HG03354 (cell line): ENCODE measurements around the gene ZMAT1.
A peak's percentile ranks its signal among the peaks of the same experiment; 100 is the strongest.
"Not testable (repeated sequence)": the region's sequence is repeated elsewhere in the genome, so short reads cannot be mapped to it uniquely, and the experiment has no call there.

ENCODE experiments used
- ATAC-seq: cut with Tn5 transposase; IDR thresholded peaks from one replicate; pipeline ENCODE4 v1.9.1; 2021; ENCODE audit warnings: mild to moderate bottlenecking; ENCODE audit not compliant: unreplicated experiment, poor library complexity, severe bottlenecking

The ZMAT1 gene

DNA sequence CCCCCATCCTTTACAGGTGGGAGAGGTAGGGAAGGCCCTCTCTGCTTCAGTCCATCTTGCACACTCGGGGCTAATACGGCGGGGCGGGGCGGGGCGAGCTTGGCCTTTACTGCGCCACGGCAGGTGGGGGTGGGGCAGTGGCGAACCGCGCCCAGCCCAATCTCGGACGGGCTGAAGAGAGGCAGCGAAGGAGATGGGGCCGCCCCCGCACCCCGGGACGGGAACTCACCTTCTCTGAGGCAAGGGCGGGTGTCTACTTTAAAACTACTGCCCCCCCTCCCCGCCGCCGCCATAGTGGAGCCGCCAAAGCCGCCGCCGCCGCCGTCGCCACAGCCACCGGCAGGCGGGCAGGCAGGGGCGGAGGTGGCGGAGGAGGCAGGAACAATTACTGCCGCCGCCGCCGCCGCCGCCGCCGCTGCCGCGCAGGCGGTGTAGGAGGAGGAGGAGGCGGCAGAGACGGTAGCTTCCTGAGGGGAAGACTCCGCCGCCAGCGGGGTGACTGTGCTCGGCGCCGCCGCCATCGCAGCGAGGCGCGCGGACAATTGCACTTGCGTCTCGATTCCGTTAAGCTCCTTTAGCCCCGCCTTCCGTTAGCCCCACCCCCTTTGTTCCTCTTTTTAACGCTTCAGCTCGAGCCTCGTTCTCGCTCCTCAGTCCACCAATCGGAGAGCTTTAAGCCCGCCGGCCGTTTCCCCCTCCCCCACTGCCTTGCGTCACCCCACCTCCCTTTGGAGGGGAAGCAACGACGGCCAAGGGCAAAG, at the start of gene ZMAT1:
Gene ZMAT1 (minus strand): TSS at position 540 of the 761 bp plus-strand sequence. CDS start 19 bp downstream, at position 521.
- peak; percentile 93 for ATAC-seq

DNA sequence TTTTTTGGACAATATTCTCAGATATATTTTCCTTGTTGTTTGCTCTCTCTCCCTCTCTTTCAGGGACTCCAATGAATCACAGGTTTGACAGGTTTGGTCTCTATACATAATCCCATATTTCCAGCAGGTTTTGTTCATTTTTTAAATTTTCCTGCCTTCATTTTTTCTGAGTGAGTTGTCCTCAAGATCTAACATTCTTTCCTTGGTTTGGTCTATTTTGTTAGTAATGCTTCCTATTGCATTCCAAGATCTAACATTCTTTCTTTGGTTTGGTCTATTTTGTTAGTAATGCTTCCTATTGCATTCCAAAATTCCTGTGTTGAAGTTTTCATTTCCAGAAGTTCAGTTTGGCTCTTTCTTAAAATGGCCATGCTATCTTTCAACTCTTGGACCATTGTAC, 45.3 kb upstream of the ZMAT1 start:
- ATAC-seq, result no peak

DNA sequence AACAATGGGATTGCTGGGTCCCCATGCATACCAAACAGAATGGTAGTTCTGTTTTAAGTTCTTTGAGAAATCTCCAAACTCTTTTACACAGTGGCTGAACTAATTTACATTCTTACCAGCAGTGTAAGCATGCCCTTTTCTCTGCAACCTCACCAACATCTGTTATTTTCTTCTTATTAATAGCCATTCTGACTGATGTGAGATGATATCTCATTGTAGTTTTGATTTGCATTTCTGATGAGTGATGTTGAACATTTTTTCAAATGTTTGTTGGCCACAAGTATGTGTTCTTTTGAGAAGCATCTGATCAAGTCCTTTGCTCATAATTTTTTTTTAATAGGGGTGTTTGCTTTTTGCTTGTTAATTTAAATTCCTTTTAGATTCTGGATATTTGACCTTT, 41.2 kb upstream of the ZMAT1 start:
- no peak for ATAC-seq

DNA sequence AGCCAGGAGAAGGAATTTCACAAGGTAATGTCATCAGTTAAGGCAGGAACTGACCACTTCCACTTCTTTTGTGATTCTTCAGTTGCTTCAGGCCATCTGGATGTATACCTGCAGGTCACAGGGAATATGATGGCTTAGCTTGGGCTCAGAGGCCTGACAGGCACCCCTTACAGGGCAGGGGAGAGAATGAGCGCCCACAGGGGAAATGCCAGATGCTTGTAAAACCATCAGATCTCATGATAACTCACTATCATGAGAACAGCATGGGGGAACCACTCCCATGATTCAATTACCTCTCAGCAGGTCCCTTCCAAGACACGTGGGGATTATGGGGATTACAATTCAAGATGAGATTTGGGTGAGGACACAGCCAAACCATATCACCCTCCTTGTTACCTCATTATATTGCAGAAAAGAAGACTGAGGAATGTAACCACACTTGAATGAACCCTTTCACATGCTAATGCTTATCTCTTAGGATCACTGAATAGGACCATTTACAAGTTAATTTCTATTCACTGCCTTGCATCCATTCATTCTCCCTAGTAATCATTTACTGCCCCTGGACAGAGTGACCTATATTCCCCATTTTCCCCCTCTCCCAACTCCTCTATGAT, 33.2 kb upstream of the ZMAT1 start:
- not testable (repeated sequence) for ATAC-seq

DNA sequence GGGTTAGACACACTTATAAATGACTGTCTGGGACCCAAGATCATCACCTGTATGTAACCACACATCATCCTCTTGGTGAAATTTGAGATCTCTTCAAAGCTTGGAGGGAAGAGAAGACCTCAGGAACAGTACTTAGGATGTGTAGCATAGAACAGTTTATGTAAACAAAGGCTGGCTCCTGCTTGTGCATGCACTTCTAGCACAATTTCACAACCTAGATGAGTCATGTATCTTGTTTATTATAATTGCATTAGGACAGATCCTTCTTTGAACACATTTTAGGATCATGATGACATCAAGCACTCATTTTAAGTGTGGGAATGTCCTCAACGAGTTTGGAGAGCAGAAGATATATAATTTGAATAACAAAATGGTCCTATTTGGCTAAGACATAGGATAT, 26.3 kb upstream of the ZMAT1 start:
- no peak for ATAC-seq

DNA sequence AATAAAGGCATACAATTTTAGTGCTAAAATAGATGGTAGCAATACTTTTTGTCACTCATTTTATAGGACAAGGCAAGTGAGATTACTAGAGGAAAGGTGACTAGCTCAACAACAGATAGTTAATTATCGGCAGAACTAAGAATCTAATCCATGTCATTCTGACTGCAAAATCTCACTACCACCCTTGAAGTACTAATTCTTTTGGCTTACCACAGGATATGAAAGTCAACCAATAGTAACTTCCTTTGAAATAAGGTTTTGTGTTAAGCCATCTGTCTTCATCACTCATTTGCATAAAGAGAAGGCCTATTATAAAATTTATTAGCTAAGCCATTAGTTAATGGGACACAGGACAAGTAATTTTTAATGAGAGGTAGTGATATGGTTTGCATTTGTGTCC, 25.3 kb upstream of the ZMAT1 start:
- peak; percentile 79 for ATAC-seq

DNA sequence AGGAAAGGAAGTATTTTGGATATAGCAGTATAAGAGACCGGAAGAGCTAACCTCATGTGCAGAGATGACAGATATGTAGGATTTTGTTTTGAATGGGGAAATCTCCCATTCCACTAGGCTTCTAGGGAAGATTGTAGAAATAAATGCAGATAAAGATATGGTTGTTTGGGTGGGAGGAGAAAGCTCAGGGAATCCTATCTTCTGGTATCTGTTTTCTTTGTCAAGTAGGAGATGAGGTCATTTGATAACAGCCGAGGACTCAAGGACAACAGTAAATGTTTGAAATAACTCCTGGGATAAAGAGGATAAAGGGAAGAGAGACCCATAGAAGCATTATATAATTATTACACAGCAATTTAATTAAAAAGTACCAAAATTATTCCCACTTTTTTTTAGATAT, 24.7 kb upstream of the ZMAT1 start:
- ATAC-seq, result no peak

DNA sequence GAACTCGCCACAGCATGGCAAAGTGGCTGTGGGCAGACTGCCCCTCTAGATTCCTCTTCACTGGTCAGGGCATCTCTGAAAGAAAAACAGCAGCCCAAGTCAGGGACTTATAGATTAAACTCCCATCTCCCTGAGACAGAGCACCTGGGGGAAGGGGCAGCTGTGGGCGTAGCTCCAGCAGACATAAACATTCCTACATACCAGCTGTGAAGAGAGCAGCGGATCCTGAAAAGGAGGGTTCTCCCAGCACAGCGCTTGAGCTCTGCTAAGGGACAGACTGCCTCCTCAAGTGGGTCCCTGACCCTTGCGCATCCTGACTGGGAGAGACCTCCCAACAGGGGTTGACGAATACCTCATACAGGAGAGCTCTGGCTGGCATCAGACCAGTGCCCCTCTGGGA, 18.8 kb upstream of the ZMAT1 start:
- ATAC-seq, result no peak

DNA sequence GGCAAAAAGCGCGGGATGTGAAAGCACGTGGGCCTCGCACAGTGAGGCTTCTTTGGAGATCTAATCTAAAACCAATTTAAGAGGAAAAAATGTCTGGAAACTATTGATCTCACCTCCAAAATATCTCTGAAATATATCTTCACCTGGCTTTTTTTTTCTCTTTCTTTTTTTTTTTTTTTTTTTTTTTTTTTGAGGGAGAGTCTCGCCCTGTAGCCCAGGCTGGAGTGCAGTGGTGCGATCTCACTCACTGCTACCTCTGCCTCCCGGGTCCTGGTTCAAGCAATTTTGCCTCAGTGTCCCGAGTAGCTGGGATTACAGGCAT, 383 bp upstream of the ZMAT1 start:
- no peak for ATAC-seq

DNA sequence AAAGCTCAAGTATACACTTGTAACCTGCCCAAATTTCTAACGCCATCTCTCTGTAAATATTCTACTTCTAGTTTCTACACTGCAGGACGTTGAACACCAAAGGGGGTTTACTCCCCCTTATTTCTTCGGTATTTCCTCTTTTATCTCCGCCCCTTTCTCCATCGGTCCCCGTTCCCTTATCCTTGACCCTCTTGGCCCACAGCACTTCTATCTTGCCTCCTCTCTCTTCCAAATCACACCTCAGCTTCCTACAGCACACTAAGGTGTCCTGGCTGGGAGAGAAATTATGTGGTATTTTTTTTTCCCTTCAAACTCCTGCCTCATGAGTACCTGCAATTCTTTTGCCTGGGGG, 715 bp downstream of the ZMAT1 start:
- peak; percentile 12 for ATAC-seq

DNA sequence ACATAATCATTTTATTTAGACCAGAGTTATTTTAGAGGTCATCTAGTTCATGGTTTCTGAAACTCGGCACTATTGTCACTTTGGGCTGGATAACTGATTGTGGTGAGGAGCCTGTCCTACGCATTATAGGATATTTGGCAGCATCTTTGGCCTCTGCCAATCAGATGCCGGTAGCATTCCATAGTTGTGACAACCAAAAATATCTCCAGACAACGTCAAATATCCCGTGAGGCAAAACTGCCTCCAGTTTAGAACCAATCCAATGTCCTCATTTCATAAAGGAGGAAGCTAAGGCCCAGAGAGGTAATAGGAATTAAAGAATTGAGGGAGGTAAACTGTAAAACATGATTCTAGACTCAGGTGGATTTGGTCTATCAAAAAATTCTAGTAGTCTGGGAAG, 6.1 kb downstream of the ZMAT1 start:
- no peak for ATAC-seq

DNA sequence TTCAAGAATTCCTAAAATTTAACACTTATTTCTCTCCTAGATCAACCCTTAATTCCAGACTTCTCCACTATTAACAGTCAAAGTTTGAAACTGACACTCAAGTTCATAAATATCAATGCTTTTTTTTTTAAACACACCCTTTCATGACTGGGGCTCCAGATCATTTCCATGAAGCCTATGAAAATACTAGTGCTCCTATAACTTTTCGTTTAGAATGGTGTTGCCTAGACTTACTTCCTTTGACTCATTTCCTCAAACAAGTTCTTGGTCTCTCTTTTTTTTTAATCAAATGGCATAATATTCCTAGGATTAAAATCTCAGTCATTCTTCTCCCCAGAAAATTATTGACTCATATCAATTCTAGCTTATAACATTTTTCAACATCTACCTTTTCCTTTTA, 13.1 kb downstream of the ZMAT1 start:
- ATAC-seq, result no peak

DNA sequence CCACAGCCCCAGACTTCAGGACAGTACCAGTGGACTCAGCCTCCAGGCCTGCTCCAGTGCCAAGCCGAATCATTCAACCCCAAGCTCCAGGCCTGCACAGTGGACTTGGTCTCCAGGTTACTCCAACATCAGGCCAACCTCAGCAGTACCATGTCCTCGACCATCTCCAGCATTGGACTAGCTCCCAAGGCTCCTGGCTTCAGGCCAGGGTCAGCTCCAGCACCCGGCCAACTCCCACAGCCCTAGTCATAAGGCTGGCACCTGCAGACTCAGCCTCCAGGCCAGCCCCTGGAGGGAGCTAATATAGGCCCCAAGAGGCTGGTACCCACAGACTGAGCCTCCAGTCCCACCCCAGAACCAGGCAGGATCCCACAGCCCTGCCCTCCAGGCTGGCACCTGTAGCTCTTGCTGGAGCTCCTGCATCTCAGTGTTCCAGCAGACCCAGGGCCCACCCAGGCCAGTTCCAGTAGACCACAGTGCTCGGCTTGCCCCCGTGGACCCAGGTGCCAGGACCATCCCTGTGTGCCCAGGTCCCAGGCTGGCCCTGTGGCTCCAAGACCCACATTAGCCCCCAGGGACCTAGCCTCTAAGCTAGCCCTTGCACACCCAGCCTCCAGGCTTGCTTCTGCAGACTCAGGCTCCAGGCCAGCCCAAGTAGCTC, 25.6 kb downstream of the ZMAT1 start:
- ATAC-seq, result no peak

DNA sequence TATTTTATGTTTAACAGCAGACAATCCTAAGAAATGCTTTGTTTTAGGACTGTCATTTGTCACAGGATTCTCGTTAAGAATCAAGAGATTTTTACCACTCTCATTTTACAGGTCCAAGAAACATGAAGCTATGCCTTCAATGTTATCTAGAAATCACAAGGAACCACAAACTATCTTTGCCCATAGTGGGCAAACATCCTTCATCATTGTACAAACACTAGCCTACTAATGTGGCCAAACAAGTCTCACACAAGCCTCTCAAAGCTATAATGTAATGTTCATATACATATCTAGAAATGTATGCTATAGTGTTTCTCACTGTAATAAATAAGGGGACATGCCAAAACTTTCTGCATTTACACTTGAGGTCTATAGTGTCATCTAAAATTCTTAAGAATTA, 26.8 kb downstream of the ZMAT1 start:
- ATAC-seq, result no peak
